GM19324 (cell line): ENCODE results near the gene MAD2L1.

Source experiments
- ATAC-seq: cut with Tn5 transposase; IDR thresholded peaks from one replicate; pipeline ENCODE4 v1.9.1; 2021; ENCODE audit warnings: mild to moderate bottlenecking, moderate library complexity; ENCODE audit not compliant: unreplicated experiment, low FRiP score

The MAD2L1 gene

DNA sequence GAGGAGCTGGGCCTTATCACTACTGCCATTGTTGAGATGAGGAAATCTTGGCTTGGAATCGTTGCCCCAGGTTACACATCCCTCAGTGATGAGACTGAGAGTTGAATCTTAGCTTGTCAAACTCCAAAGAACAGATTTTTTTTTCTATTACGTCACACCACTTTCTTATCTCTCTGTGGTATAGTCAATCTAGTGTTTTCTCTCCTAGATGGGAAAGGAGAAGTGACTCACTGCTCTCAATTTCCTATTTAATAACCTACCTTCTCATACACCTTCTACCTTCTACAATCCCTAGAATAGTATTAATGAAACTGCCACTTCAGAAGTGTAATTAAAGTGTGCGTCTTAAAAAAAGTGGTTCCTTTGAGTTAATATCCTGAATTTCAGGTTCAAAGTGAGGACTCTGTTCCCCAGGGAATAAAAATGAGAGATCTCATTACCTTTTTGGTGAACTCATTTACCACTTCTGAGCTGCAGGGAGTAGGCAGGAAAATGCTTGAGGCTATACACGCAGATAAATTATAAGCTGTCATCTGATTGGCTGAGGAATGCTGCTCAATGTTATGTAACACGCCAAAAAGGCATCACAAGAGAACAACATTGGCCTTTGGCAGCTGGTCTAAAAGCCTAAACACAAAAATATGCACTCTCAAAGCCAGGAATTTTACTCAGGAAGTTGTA, 59.3 kb downstream of the MAD2L1 start:
- no peak for ATAC-seq
